ENCODE results near the gene TNIP1.

GRCh38 chr5:151098768-151099121, 17.9 kb upstream of the TNIP1 start:
- TF ChIP-seq CTCF (IDR thresholded peaks at IDR 0.05) (no peak), POLR2AphosphoS5 (IDR thresholded peaks at IDR 0.05) (no peak), POLR2A (IDR thresholded peaks at IDR 0.05) (no peak)

Data from stomach (tissue), 4 donors.